Stimulated activated CD4-positive, alpha-beta T cell treated with anti-CD3 and anti-CD28 coated beads, TNF-alpha, amount 100 ng/mL, for 48 hours (primary cell): Measurements from ENCODE around the gene LMNB1.

Source experiments
- DNase-seq, 3 donors: peaks; one replicate each; pipeline ENCODE4 v3.0.0-alpha.2; 2020; ENCODE audit warnings: low read depth in 3 of 3

The LMNB1 gene

DNA sequence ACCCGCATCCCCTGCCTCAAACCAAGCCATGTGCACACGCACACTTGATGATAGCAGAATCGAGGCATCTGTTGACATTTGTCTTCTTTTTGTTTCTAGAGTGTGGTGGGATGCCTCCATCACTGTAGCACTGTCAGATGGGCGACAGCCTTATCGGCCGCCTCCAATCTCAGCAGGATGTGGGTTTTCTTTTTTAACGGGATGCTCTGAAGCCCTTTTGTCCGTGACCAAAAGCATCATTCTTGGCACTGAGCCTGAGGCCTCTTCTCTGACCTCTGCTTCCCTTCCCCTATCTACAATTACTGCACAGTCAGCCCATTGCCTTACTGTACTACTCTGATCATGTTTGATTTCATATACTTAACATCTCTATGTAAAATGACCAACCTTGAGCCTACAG, 78.3 kb downstream of the LMNB1 start:
- DNase-seq, result no peak

DNA sequence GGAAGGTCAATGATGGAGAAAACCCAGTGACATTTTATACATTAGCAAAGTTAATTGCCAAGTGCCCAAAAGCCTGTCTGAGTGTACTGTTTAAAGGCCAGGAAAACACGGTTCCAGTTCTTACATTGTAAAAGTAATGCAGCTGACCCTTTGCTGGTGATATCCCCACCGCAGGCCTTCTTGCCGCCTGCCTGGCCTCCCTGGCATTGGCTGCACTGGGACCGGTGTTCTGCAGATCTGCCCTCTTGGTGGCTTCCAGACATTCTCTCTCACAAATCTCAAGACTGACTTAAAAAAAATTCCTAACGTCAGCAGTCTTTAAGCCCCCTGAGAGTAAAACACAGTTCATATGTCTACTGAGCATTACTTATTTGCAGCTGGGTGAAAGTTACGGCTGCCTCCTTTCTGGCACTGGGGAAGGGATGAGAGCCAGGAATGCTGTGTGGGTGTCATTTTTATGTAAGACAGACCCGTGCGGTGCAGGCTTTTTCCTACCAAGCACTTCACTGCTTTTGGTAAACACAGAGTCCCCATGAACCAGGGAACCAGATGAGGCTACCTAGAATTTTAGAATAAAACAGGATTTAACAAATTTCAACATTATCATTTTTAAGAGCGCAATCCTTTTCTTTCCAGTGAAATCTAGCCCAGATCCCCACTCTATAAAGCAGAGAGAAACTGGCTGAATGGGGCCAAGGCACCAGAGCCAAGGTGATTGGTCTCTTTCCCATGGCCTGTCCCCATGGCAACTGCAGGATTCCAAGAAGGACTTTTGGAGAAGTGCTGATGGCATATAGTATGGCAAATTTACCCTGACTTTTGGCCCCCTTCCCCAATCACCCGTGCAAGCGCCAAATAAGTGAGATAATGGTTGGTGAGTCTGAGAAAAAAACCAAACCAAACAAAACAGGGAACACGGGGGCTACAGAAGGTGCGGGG, 80.8 kb downstream of the LMNB1 start:
- DNase-seq, result no peak

DNA sequence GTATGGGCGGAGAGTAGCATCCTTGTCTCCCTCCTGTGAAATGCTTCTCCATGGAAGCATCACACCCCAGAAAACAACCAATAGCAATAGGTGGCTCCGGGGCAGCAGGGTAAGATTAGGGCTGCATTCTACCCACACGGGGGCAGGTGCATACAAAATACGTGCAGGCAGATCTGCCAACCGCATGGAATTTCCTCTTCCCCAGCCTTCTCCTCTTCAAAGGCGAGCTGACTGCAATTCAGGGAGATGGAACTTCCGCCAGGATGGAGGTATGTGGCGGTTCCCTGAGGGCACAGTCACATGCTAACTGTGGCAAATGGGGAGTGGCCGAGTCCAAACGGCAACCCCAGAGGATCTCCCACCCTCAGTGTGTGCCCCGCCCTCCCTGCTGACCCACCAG, 81.5 kb downstream of the LMNB1 start:
- no peak for DNase-seq

DNA sequence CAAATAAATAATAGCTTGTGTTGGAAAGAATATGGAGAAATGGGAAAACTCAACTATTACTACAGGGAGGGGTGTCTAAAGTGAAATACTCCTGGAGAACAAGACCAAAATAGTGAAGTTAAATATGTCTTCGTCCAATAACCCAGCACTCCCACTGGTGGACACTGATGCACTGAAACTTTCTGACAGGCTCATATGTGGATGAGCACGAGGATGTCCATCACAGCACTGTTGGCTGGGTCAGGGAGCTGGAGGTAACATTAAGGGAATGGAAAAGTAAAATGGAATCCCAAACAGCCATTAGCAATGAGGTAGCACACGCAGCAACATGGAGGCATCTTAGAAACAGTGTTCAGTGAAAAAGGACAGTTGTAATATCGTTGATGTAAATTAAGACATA, 86.5 kb downstream of the LMNB1 start:
- DNase-seq, result no peak

DNA sequence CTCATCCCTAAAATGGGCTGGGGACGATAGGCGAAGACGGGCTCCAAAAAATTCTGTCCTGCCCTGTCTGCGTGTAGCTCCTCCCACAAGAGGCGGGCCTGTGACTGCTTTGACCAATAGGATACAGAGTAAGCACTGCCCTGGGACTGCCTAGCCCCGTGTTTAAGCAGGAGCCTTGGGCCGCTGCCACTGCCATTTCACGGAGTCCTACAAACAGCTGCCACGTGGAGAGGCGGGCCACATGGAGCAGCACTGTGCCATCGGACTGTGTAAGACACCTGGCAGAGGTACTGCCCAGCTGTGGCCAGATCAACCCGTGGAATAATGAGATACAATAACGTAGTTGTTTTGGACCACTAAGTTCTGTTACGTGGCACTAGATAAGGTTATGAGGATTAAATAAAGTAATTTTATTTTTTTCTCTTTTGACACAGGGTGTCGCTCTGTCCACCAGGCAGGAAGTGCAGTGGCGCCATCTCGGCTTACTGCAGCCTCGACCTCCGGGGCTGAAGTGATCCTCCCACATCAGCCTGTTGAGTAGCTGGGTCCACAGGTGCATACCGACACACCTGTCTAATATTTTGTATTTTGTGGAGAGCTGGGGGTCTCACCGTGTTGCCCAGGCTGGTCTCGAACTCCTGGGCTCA, 87.2 kb downstream of the LMNB1 start:
- DNase-seq, result no peak

DNA sequence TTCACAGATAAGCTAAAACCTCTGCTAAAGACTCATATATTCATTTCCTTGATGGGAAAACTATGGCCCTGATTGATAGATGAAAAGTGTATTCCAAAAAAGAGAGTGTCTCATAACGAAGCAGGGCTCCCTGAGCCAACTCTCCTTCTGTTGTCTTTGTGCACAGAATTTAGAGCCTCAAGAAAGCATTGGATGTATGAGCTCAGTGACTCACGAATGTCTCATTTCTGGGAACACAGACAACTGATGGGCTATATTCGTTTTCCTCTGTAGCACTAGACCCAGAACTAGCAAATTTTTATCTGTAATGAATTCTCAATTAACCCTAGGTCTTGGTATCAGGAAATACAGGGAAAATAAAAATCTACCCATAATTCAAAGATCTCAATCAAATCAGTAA, 88.4 kb downstream of the LMNB1 start:
- DNase-seq, result no peak

DNA sequence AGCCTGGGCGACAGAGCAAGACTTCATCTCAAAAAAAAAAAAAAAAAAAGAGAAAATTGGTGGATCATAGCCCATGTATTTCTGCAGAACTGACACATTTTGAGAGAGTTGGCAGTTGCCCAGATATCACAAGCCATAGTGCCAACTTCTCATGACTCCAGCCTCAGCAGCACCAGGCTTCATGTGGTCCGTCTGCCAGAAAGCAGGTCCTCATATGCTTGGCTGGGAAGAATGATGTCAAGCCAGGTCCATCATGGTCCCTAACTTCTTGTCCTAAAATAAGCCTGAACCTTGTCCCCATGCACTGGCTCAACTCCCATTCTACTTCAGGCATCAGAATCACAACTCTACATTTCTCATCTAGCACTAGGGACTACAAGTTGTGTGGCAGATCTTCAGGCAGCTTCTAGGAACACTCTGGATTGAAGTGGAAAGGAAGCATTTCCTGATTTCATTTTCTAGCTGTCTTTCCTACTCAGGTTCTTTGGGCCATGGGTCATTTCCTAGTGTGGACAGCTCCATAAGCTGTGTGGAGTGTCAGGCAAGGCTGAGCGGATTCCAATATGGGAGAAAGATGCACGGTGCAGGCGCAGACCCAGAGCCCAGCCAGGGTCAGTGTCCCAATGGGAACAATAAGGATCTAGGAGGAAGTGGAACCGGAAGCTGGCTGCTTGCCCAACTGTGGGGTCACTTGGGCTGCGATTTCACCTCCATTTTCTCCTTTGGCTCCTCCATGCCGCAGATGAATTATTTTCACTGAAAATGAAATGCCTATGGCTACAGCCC, 90.1 kb downstream of the LMNB1 start:
- DNase-seq, result no peak

DNA sequence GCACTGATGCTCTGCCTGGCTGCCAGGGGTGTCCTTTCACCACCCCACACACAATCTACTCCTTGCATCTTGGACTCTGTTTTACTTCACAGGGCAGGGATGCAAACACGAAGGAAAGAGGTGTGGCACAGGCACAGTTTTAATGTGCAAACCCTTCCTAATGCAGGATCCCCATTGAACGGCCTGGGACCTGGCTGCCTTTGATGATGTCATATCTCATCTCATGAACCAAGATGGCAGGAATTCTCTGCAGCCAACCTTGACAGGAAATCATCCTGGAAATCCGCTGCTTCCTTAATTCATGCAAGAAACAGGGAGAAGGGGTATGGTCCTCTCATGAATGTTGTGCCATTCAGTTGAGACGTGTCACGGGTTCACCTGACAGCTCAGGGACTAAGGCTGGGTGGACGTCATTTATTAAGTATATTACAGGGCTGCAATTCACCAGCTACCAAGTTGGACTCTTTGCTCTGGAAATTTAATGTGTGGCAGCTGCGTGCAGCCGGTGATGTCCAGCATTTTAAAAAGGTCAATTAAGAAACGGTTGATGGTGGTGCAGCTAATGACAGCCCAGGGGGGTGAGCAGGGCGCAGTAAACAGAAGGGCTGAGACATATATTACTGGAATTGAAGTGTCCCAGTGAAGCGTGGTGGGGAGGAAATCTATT, 91.5 kb downstream of the LMNB1 start:
- no peak for DNase-seq

DNA sequence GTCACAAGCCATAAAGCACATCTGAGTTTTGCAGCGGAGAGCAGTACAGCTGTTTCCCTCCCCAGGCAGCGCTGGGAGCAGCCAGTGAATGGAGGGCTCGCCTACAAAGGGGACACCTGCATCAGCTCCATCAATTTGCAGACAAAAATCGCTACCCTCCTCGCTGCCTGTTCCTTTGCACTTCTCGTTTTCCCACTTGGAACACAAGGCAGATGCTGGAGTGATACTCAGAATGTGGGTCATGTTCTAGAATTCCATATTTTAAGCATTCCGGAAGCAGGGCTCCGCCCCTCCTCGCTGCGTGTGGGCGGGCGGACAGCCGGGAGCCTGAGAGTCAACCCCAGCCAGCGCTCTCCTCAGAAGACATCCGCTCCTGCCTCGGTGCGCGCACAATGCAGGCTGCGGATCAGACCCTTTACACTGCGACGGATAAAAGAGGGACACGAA, 92.1 kb downstream of the LMNB1 start:
- DNase-seq, result no peak

DNA sequence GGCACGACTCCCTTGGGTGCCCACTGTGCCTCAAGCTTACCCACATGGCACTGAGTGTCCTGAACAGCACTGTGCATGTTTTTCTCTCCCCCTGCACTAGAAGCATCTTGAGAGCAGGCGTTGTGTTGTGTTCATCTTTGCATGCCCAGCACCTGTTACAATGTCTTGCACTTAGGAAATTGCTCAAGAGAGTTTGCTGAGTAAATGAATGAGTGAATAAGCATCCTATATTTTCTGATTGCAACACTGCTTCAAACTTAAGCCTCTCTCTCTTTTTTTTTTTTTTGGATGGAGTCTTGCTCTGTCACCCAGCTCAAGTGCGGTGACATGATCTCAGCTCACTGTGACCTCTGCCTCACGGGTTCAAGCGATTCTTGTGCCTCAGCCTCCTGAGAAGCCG, 94.5 kb downstream of the LMNB1 start:
- DNase-seq, result no peak

DNA sequence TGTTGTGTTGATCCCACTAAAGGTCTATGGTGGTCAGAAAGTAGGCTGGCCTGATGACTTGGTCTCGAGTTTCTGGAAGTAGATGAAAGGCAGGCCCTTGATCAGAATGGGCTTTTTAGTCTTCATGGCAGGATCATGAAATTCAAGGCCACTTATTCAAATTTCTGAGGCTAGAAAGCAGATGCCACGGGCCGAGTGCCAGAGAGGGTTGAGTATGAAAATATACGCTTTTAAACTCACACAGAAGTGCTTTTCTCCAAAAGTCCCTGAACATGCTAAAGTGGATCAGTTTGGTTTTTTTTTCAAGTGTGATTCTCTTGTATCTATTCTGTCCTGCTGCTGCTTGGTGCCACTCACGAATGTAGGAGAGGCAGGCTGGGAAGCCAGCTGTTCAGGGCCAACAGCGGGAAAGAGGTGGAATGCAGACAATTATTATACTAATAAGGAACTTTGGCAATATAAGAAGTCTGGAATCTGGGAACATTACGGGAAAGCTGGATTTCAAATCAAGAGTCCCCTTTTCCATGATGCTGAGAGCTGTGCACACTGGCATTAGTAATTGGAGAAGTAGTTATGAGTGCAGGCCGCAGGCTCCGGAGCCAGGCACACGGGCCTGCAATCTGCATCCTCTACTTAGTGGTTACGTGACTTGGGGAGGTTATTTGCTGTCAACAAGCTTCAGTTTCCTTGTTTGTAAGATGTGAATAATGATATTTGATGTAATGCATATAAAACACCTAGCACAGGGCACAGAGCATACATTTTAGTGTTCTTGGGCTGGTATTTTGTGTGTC, 95.8 kb downstream of the LMNB1 start:
- DNase-seq, result no peak

DNA sequence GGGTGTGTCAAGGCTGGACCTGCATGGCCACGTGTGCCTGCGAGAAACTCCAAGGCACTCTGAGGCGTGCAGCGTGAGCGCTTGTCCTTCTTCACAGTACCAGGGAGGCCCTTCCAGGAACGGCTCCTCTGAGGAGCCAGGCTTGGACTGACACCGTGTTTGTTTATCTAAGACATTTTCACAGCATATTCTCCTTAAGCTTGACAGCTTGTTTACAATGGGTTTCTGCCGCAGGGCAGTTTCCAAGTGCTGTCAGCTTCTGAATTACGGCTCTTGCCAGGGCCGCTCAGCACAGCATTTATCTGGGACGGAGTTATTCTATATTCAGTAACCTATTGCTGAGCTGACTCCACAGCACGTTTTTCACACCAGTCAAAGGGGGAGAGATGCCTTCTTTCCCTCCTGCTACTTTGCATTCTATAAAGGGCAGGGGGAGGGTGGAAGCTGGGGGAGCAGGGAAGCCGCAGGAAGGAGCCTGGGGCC, 98.4 kb downstream of the LMNB1 start:
- DNase-seq, result no peak

DNA sequence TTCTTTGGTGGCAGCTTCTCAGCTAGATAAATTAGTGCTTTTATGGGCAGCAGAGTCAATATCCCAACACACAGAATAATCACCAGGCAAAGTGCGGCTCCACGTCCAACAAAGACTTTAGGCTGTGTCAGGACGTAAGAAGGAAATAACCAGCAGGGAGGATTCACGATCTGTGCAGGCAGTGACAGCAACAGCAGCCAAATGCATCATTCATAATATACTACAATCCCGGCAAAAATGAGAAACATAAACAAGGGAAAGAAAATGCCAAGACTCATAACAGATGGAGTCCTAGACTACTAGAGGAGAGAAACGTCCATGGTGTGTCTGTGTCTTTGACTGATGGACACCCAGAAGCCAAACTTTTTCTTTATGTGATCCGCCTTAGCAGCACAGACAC, 100.7 kb downstream of the LMNB1 start:
- no peak for DNase-seq

DNA sequence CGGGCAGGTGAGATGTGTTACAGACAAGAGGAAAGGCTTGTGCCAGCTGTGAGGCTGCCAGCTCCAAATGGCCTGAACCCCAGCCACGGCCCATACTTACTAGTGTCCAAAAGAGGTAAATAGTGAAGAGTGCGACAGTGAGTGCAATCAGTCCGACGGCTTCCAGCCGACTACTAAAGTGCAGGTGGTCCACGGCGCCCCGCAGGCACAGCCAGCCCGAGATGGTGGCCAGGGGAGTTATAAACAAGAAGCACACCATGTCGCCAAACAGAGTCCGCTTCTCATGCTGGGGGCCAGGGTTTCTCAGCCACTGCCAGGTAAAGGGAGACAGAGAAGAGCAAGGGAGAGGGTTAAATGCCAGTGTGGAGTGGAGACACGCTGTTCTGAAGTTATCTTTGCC, 101.1 kb downstream of the LMNB1 start:
- no peak for DNase-seq

DNA sequence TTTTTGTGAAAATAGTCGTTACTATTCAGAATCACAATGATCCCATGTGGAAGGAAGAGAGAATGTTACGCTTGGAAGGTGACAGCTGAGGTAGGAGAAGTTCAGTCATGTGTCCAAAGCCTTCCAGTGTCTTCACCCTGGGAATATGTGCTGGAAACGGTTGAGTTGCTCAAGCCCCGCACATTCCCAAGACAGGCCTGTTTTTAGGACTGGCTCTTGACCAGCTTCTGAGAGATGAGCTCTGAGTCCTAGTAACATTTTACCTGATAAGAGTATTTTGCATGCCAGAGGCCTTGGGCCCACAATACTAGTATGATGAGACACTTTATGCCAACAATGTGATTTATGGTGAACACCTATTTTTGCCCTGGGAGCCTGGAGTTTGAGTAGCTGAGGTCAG, 101.7 kb downstream of the LMNB1 start:
- DNase-seq, result no peak

DNA sequence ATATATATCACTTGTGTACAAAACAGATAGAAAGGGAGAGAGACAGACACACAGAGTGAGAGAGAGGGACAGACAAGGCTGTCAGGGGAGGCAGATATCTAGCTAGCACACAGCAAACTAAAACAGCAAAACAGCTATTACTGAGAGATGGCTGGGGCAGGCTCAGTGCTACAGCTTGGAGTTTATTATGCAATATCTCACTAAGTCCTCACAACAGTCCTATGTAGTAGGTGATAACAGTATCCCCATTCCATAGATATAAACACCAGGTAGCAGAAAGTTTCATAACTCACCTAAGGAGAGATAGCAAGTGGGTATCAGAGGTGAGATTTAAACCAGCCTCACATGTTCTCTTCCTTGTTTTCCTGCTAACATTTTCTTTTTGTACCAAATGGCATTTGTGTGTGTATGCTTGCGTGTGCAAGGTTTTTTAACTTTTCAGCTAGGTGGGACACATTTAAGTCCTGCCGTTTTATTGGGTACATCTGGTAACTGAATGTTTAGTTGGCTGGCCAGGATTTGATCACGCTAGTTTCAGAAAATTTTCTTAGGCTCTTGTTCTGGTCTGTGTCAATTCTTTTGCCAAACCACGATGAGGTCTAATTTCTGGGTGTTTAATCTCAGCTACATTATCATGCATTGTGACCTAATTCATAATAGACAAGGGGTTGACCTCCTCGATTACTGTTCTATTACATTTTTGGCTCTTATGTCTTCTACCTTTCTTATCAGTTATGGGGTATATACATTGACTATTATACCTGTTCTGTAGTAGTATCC, 105.1 kb downstream of the LMNB1 start:
- DNase-seq, result no peak

DNA sequence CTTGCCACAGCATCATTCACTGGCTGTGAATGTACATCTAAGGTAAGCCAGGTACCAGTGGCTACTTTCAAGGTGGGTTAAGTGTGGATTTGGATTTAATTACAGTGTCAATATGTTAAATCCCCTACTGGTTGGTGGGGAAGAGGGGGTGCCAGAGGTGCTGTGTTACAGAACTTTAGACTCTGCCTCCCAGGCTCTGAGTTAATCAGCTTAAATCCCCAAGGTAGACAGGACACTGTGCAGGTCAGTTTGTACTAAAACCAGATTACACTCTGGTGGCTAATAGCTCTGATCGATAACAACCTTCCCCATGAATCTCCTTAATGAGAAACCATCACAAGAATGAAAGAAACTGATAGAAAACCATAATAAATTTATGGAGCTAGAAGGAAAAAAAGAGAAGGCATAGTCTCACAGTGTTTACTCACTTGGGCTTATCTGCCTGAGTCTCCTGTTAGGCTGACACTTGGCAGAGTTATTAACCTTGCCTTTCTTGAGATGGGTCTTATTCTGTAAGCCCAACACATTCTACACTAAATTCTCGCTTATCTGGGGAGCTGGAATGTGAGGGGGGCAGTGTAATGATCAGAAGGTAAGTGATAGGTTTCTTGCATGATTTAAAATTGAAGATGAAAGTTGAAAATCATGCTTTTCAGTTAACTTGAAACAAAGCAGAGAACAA, 106.8 kb downstream of the LMNB1 start:
- DNase-seq, result no peak

DNA sequence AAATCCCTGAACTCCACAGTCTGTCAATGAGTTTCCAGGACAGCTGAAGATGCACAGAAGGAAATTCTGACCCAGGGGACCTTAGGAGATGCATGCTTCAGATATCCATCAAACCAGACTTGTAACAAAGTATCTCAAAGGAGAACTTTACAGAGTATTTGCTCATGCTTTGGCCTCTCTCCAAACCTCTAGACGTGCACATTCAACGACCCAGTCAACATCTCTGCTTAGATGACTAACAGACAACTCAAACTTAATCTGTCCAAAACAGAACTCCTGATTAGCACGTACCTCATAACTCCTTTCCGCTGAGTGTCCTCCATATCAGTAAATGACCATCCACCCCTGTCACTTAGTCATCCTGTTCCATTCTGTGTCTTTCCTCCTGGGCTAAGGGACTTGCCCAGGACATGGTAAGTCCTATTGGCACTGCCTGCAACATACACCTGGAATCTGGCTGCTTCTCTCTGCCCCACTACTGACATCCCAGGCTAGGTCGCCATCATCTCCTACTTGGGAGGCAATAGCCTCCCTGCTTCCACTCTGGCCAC, 107.4 kb downstream of the LMNB1 start:
- no peak for DNase-seq
